B cell (primary cell): Measurements from ENCODE around the gene ALPL.

Source experiments
- EZH2 ChIP-seq: IDR thresholded peaks from 2 replicates; pipeline ENCODE4 v1.6.1; 2012; ENCODE audit warnings: borderline replicate concordance, low read depth, mild to moderate bottlenecking, moderate library complexity, low read length; ENCODE audit not compliant: insufficient read depth, poor library complexity, severe bottlenecking
- TF ChIP-seq, protein P1 (sequence below): fragments of 200-600 bp; IDR thresholded peaks from one replicate; pipeline ENCODE4 v1.8.0; 2022; ENCODE audit warnings: antibody characterized with exemption, mild to moderate bottlenecking

DNA sequence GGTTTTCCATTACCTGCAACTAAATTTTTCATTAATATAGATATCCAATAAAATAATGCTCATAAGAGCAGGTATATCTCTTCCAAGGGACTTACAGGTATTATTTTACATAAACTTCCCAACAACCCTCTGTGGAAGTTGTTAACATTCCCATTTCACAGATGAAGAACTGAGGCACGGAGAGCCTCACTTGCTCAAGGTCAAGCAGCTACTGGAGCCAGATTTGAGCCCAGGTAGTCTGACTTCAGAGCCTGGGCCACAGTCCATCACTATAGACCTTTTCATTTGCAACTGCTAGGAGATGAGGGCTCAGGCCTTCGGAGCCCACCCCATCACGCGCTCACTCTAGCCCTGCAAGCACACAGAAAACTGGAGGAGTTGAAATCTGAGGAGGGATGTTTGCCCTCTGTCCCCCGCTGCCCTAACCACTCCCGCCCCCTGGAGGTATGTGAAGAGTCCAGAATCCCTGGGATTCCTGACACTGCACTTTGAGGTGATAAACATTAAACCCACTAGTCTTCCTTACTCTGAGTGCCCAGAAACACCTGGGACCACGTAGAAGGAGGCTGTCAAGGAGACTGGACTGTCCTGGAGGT is 11.7 kb upstream of the ALPL start:
- TF ChIP-seq, protein P1, sequence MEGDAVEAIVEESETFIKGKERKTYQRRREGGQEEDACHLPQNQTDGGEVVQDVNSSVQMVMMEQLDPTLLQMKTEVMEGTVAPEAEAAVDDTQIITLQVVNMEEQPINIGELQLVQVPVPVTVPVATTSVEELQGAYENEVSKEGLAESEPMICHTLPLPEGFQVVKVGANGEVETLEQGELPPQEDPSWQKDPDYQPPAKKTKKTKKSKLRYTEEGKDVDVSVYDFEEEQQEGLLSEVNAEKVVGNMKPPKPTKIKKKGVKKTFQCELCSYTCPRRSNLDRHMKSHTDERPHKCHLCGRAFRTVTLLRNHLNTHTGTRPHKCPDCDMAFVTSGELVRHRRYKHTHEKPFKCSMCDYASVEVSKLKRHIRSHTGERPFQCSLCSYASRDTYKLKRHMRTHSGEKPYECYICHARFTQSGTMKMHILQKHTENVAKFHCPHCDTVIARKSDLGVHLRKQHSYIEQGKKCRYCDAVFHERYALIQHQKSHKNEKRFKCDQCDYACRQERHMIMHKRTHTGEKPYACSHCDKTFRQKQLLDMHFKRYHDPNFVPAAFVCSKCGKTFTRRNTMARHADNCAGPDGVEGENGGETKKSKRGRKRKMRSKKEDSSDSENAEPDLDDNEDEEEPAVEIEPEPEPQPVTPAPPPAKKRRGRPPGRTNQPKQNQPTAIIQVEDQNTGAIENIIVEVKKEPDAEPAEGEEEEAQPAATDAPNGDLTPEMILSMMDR = no peak
- no peak for TF ChIP-seq EZH2
